Astrocyte of the cerebellum (primary cell): Measurements from ENCODE around the gene LRCH1.

ENCODE experiments used
- DNase-seq: peaks from one replicate; pipeline ENCODE4 v3.0.0-alpha.2; 2011; ENCODE audit warnings: low read depth
- H3K4me3 ChIP-seq: 2 replicates; pipeline ENCODE4 v1.5.1; 2011; ENCODE audit warnings: mild to moderate bottlenecking, low read depth, low read length, moderate library complexity
- CTCF ChIP-seq: IDR thresholded peaks from 2 replicates; pipeline ENCODE4 v1.5.1; 2012; ENCODE audit warnings: low read length, low read depth, moderate library complexity, mild to moderate bottlenecking; ENCODE audit errors: missing control alignments
- in situ Hi-C: cut with HindIII; loops from 2 replicates; pipeline ENCODE4 v1.10.0; 2017; ENCODE audit warnings: low sequenced_read_pairs

LRCH1 gene

GRCh38 chr13:46519182-46519581 is 33.8 kb upstream of the LRCH1 start:
- no peak overlapping the region for H3K4me3 ChIP-seq
- in situ Hi-C loops, result no loop called here
- no peak for TF ChIP-seq CTCF
- DNase-seq, result no peak

GRCh38 chr13:46520166-46520565 is 32.8 kb upstream of the LRCH1 start:
- no peak for TF ChIP-seq CTCF
- no peak overlapping the region for H3K4me3 ChIP-seq
- DNase-seq, result no peak
- in situ Hi-C loops, result no loop called here

- no peak for DNase-seq
- in situ Hi-C loops, result no loop called here
- no peak for TF ChIP-seq CTCF
- no peak overlapping the region for H3K4me3 ChIP-seq
These were observed 31.5 kb upstream of the LRCH1 start for GRCh38 chr13:46521486-46521885.

- in situ Hi-C loops, result no loop called here
- TF ChIP-seq CTCF, result no peak
- H3K4me3 ChIP-seq, result no peak overlapping the region
- no peak for DNase-seq
These were observed 30.8 kb upstream of the LRCH1 start for GRCh38 chr13:46521921-46522747.

GRCh38 chr13:46522748-46523030 is 30.3 kb upstream of the LRCH1 start:
- no peak for DNase-seq
- TF ChIP-seq CTCF, result no peak
- in situ Hi-C loops, result no loop called here
- no peak overlapping the region for H3K4me3 ChIP-seq

- in situ Hi-C loops, result no loop called here
- DNase-seq, result no peak
- no peak overlapping the region for H3K4me3 ChIP-seq
- TF ChIP-seq CTCF, result no peak
These were observed 28.8 kb upstream of the LRCH1 start for GRCh38 chr13:46523972-46524752.
